Measurements from ENCODE around the gene LCLAT1. TPM values are rescaled to one million over a fixed set of nuclear protein-coding genes. Genes with fewer than 3 reads are reported as not detected.

The LCLAT1 gene
- total RNA-seq, 1 experiment from 2014 or later, result 32.9 TPM

DNA sequence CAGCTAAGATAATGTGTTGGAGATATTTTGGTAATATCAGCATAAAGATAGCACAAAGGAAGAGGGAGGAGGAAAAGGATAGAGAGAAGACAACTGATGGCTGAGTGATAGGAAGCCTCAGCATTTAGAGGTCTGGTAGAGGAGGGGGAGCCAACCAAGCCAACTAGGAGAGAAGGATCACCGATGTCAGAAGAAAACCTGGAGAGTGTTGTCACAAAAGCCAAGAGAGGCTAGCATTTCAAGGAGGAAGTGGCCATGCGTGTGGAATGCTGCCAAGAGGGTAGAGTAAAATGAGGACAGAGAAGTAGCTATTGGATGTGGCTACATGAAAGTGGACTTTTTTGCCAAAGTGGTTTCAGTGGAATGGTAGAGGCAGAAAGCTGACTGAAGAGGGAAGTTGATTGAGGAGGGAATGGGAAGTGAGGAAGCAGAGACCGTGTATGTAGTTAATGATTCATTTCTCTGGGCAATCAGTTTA is 34.3 kb downstream of the LCLAT1 start:
- WGBS (ENCODE audit: extremely low coverage, insufficient read length, low lambda C conversion rate), result no CpG with 5 or more reads among the region's 3 CpGs
- TF ChIP-seq, protein P1, sequence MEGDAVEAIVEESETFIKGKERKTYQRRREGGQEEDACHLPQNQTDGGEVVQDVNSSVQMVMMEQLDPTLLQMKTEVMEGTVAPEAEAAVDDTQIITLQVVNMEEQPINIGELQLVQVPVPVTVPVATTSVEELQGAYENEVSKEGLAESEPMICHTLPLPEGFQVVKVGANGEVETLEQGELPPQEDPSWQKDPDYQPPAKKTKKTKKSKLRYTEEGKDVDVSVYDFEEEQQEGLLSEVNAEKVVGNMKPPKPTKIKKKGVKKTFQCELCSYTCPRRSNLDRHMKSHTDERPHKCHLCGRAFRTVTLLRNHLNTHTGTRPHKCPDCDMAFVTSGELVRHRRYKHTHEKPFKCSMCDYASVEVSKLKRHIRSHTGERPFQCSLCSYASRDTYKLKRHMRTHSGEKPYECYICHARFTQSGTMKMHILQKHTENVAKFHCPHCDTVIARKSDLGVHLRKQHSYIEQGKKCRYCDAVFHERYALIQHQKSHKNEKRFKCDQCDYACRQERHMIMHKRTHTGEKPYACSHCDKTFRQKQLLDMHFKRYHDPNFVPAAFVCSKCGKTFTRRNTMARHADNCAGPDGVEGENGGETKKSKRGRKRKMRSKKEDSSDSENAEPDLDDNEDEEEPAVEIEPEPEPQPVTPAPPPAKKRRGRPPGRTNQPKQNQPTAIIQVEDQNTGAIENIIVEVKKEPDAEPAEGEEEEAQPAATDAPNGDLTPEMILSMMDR (conservative IDR thresholded peaks at IDR 0.05), result no peak
- H3K4ac ChIP-seq (ENCODE audit: low read depth, low read length), result no peak overlapping the region
- H3K4me1 ChIP-seq (ENCODE audit: insufficient read depth, low read length), result peaks cover 3% of the 10 kb centered on the region; the same call in 1 of the 2 replicates
- Mint-ChIP-seq H3K36me3 (ENCODE audit: insufficient read depth in 1 of 3, low read depth in 3 of 3) (peaks cover 0 to 9% (median 4%) of the 10 kb centered on the region in 3 experiments; a peak in 2 of 7 replicates), H3K4me1 (peaks cover 14 to 18% of the 10 kb centered on the region in 2 experiments), H3K4me3 (no peak overlapping the region), H3K27me3 (ENCODE audit: low read depth) (no peaks in the 10 kb centered on the region), H3K9me3 (no peaks in the 10 kb centered on the region), H3K27ac (peak overlapping the region in 1 of 3 experiments; percentile 15; a peak in 3 of 7 replicates)
- no peak overlapping the region for H2BK15ac ChIP-seq (ENCODE audit: low read depth, low read length)
- no peak overlapping the region for H2BK5ac ChIP-seq (ENCODE audit: insufficient read length, low read length)
- no peak overlapping the region for H3K9ac ChIP-seq (ENCODE audit: extremely low read depth, insufficient read length, low read length)
- no peak overlapping the region for H3T11ph ChIP-seq (ENCODE audit: low read length)
- no peak overlapping the region for H2BK120ac ChIP-seq (ENCODE audit: low read depth, low read length, poor library complexity, severe bottlenecking)
- H3K79me2 ChIP-seq (ENCODE audit: insufficient read depth, low read length), result peaks cover 1% of the 10 kb centered on the region; the same call in 1 of the 2 replicates
- no peaks in the 10 kb centered on the region for H3K23me2 ChIP-seq (ENCODE audit: insufficient read length, low read depth, low read length, poor library complexity, severe bottlenecking)
- DNase-seq, result no peak
- no peak overlapping the region for H3K23ac ChIP-seq (ENCODE audit: insufficient read length, low read depth, low read length)
- peaks cover 4% of the 10 kb centered on the region for H3K79me1 ChIP-seq (ENCODE audit: insufficient read depth, low read depth, low read length, poor library complexity, severe bottlenecking)
- no peak overlapping the region for H4K91ac ChIP-seq (ENCODE audit: insufficient read length, low read depth, low read length)
- H2AFZ ChIP-seq (ENCODE audit: low read length), result no peak overlapping the region
- H3K27ac ChIP-seq (ENCODE audit: insufficient read length, low read depth, low read length), result no peak overlapping the region
- no peak overlapping the region for H3K14ac ChIP-seq (ENCODE audit: insufficient read depth, low read length)
- no peak overlapping the region for H2AK5ac ChIP-seq (ENCODE audit: insufficient read length, low read length)
- H3K56ac ChIP-seq (ENCODE audit: insufficient read length, low read depth, low read length), result no peak overlapping the region
- no peak overlapping the region for H4K5ac ChIP-seq (ENCODE audit: insufficient read length, low read depth, low read length)
- H4K8ac ChIP-seq (replicated peaks; ENCODE audit: insufficient read length, low read depth, low read length), result no peak overlapping the region
- H3K9me3 ChIP-seq (ENCODE audit: control insufficient read depth, low read depth, low read length), result no peaks in the 10 kb centered on the region
- H3K27me3 ChIP-seq (ENCODE audit: insufficient read depth, low read length), result no peaks in the 10 kb centered on the region
- no peak overlapping the region for H3K18ac ChIP-seq (ENCODE audit: insufficient read length, low read depth, low read length)
- no peak overlapping the region for H2BK20ac ChIP-seq (ENCODE audit: low read depth, low read length, poor library complexity, severe bottlenecking)
- H4K20me1 ChIP-seq (ENCODE audit: control insufficient read depth, insufficient read depth, insufficient read length), result no peaks in the 10 kb centered on the region
- no peak overlapping the region for H3K4me2 ChIP-seq (ENCODE audit: insufficient read depth, insufficient read length, low read length)
- H2BK12ac ChIP-seq (ENCODE audit: insufficient read length, low read depth, low read length), result no peak overlapping the region

Data from H9 (cell line).